Natural killer cell (primary cell): ENCODE data around the gene LYRM4. TPM values are rescaled to one million over a fixed set of nuclear protein-coding genes. Genes with fewer than 3 reads are reported as not detected.

Source experiments
- ATAC-seq, 3 donors: fragments of 150-1000 bp in 2 of 3; fragments of 200-7000 bp in 1 of 3; cut with Tn5 transposase; 1 replicate in 1 of 3; 2 replicates in 2 of 3; pipeline ENCODE4 v1.10.0; 2021; ENCODE audit warnings: mild to moderate bottlenecking in 2 of 3, moderate library complexity in 2 of 3
- DNase-seq, 2 donors: peaks; one replicate each; pipeline versions ENCODE4 v3.0.0 to v3.0.0-alpha.2; 2013 to 2021; ENCODE audit warnings: mixed read lengths in 1 of 2
- H3K27ac ChIP-seq: one replicate; pipeline ENCODE4 v1.5.1; 2013; ENCODE audit warnings: mild to moderate bottlenecking, low read length
- H3K27me3 ChIP-seq: one replicate; pipeline ENCODE4 v1.6.1; 2013; ENCODE audit warnings: low read length; ENCODE audit not compliant: control insufficient read depth, insufficient read depth
- H3K36me3 ChIP-seq: one replicate; pipeline ENCODE4 v1.6.1; 2013; ENCODE audit warnings: low read length; ENCODE audit not compliant: control insufficient read depth, insufficient read depth
- H3K4me1 ChIP-seq: one replicate; pipeline ENCODE4 v1.6.1; 2013; ENCODE audit warnings: low read length; ENCODE audit not compliant: control insufficient read depth, insufficient read depth
- H3K4me3 ChIP-seq: one replicate; pipeline ENCODE4 v1.5.1; 2013; ENCODE audit warnings: low read length
- H3K9me3 ChIP-seq: one replicate; pipeline ENCODE4 v1.6.1; 2013; ENCODE audit warnings: low read length; ENCODE audit not compliant: control insufficient read depth, insufficient read depth
- H3K27ac Mint-ChIP-seq, 2 donors: one replicate each; pipeline ENCODE4 v1.8.0; 2022; ENCODE audit warnings: mild to moderate bottlenecking in 2 of 2, mixed read lengths in 2 of 2, moderate library complexity in 1 of 2
- H3K27me3 Mint-ChIP-seq, 2 donors: one replicate each; pipeline ENCODE4 v1.8.0; 2022; ENCODE audit warnings: low read depth in 2 of 2, mixed read lengths in 2 of 2
- H3K36me3 Mint-ChIP-seq: one replicate; pipeline ENCODE4 v1.8.0; 2022; ENCODE audit warnings: mixed read lengths
- H3K4me1 Mint-ChIP-seq, 2 donors: one replicate each; pipeline ENCODE4 v1.8.0; 2022; ENCODE audit warnings: mixed read lengths in 2 of 2
- H3K4me3 Mint-ChIP-seq: one replicate; pipeline ENCODE4 v1.8.0; 2022; ENCODE audit warnings: mild to moderate bottlenecking, moderate library complexity, mixed read lengths
- H3K9me3 Mint-ChIP-seq, 2 donors: one replicate each; pipeline ENCODE4 v1.8.0; 2022; ENCODE audit warnings: mixed read lengths in 2 of 2
- CTCF ChIP-seq: fragments of 200-600 bp; IDR thresholded peaks from one replicate; pipeline ENCODE4 v1.8.0; 2022; ENCODE audit warnings: antibody characterized with exemption
- WGBS: methylation state at CpG from one replicate; pipeline ENCODE4 v1.1.7; 2013; ENCODE audit warnings: missing lambda C conversion rate; ENCODE audit not compliant: insufficient coverage; 5-methylcytosine and 5-hydroxymethylcytosine counted together
- intact Hi-C: fragments of 100-400 bp; cut with micrococcal nuclease; formaldehyde crosslinking; loops from one replicate; pipeline ENCODE4 v1.14.2; 2022
- total RNA-seq, 4 donors: library from RNA; stranded (reverse); fragments of 120-200 nt in 1 of 4; gene quantifications; one replicate each; pipeline versions ENCODE4 v1.2.3 to v1.2.4, GENCODE V29; 2013 to 2022

LYRM4 gene
- total RNA-seq, 3 donors from 2014 or later (not counting 1 experiment from before 2014, with no cell fraction given): 9.1 to 11.4 (median 11.1) TPM

GRCh38 chr6:5305968-5306626 lies 45.3 kb upstream of the LYRM4 start:
- WGBS: 87% methylated on average over 3 of the region's 5 CpGs
- no peak overlapping the region for H3K4me3 ChIP-seq
- Mint-ChIP-seq H3K4me1 (peaks cover 20 to 47% of the 10 kb centered on the region in 2 donors), H3K36me3 (no peaks in the 10 kb centered on the region), H3K4me3 (no peak overlapping the region), H3K27ac (no peak overlapping the region), H3K9me3 (no peaks in the 10 kb centered on the region), H3K27me3 (no peaks in the 10 kb centered on the region)
- no peak for DNase-seq
- H3K27ac ChIP-seq: no peak overlapping the region
- intact Hi-C loops: no loop called here
- ATAC-seq: no peak
- H3K4me1 ChIP-seq: peaks cover 16% of the 10 kb centered on the region
- no peaks in the 10 kb centered on the region for H3K36me3 ChIP-seq
- TF ChIP-seq CTCF: no peak
- H3K27me3 ChIP-seq: no peaks in the 10 kb centered on the region
- no peaks in the 10 kb centered on the region for H3K9me3 ChIP-seq

GRCh38 chr6:5303682-5304081 lies 42.9 kb upstream of the LYRM4 start:
- no peak overlapping the region for H3K27ac Mint-ChIP-seq

GRCh38 chr6:5302995-5303622 lies 42.4 kb upstream of the LYRM4 start:
- no peaks in the 10 kb centered on the region for H3K27me3 ChIP-seq
- DNase-seq (peak in 1 of 2 donors; percentile 81), ATAC-seq (peak in 2 of 3 donors; percentile 63 to 74)
- Mint-ChIP-seq H3K9me3 (no peaks in the 10 kb centered on the region), H3K27ac (peak overlapping the region in 1 of 2 donors; percentile 0), H3K27me3 (no peaks in the 10 kb centered on the region), H3K4me3 (no peak overlapping the region), H3K4me1 (peaks cover 25 to 41% of the 10 kb centered on the region in 2 donors), H3K36me3 (no peaks in the 10 kb centered on the region)
- 65% methylated on average over 10 of the region's 10 CpGs for WGBS
- no peaks in the 10 kb centered on the region for H3K36me3 ChIP-seq
- intact Hi-C loops: loop anchor here (1.0 kb wide), 1 partner anchor 160 kb away; no protein-coding TSS in a partner anchor
- no peak for TF ChIP-seq CTCF
- H3K9me3 ChIP-seq: no peaks in the 10 kb centered on the region
- no peak overlapping the region for H3K4me3 ChIP-seq
- H3K27ac ChIP-seq: no peak overlapping the region
- H3K4me1 ChIP-seq: peaks cover 16% of the 10 kb centered on the region

More at GRCh38 chr6:5303682-5304081, 42.9 kb upstream of the LYRM4 start:
- H3K9me3 Mint-ChIP-seq: no peaks in the 10 kb centered on the region
- H3K4me3 Mint-ChIP-seq: no peak overlapping the region
- no peak for ATAC-seq
- H3K27ac ChIP-seq: no peak overlapping the region
- peaks cover 25 to 41% of the 10 kb centered on the region in 2 donors for H3K4me1 Mint-ChIP-seq
- H3K9me3 ChIP-seq: no peaks in the 10 kb centered on the region
- H3K27me3 ChIP-seq: no peaks in the 10 kb centered on the region
- H3K4me3 ChIP-seq: no peak overlapping the region
- TF ChIP-seq CTCF: no peak
- intact Hi-C loops: loop anchor here (1.0 kb wide), 1 partner anchor 160 kb away; no protein-coding TSS in a partner anchor
- no peak for DNase-seq
- no peaks in the 10 kb centered on the region for H3K36me3 Mint-ChIP-seq
- 96% methylated on average over 8 of the region's 8 CpGs for WGBS
- H3K27me3 Mint-ChIP-seq: no peaks in the 10 kb centered on the region
- peaks cover 16% of the 10 kb centered on the region for H3K4me1 ChIP-seq
- H3K36me3 ChIP-seq: no peaks in the 10 kb centered on the region
